Measurements from ENCODE around the gene SMCP. TPM values are rescaled to one million over a fixed set of nuclear protein-coding genes. Genes with fewer than 3 reads are reported as not detected.

Gene SMCP
- total and polyA plus RNA-seq, 5 donors, result not detected

DNA sequence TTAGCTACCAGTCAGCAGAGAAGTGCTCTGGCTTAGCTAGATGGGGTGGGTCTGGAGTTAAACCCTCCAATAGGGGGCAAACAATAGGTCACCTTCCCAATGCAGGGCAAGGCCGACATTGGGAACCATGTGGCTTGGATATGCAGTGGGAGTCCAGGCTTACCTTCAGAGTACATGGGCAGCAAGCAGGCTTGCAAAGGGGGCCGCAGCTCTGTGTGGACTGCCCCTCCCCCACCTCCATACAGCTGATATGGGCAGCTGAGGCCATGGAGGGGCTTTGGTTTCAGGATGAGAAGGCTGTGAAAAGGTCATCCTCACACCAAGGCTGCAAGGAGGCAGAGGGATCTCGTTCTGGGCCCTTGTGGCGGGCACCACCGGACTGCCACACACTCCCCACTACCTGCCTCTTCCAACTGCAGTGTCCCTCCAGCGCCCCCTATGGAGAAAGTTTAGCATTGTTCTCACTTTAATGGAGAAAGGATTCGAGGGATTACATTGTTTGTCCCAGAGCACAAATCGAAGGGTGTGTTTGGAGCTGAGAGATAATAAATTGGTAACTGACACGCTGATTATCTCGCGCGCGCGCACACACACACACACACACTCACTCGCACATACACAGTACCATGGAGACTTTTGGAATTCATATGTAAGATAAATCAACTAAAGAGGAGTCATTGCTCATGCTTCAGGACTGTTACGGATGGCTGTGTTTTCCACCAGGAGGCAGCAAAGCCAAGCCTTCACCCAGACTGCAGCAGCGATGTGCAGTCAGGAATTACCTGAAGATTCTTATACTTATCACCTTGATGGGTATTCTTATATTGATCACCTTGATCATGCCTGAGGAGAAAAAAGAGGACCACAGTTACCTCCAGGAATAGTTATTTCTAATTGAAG, 7.0 kb upstream of the SMCP start:
- Histone ChIP-seq H3K9me3 (ENCODE audit: control insufficient read depth, low read length) (no peaks in the 10 kb centered on the region), H3K27ac (ENCODE audit: low read length) (no peak overlapping the region), H3K4me3 (ENCODE audit: low read length) (no peak overlapping the region), H3K27me3 (ENCODE audit: control insufficient read depth, insufficient read depth) (no peaks in the 10 kb centered on the region), H3K4me1 (ENCODE audit: control insufficient read depth, insufficient read depth, low read length) (no peaks in the 10 kb centered on the region)
- DNase-seq, result no peak
- 44% methylated on average over 17 of the region's 17 CpGs for WGBS
- intact Hi-C loops (cut with DNase I), result loop anchor here in 2 of 4 donors (5.0 to 10.0 kb wide), 2 partner anchors 351 to 354 kb away; no protein-coding TSS in a partner anchor
- no peak for ATAC-seq

- no peak for ATAC-seq
Observed at GRCh38 chr1:152871731-152872126, 6.4 kb upstream of the SMCP start.

GRCh38 chr1:152873495-152873894, 4.6 kb upstream of the SMCP start:
- Histone ChIP-seq H3K4me1 (ENCODE audit: control insufficient read depth, insufficient read depth, low read length) (no peaks in the 10 kb centered on the region), H3K27ac (ENCODE audit: low read length) (no peak overlapping the region), H3K9me3 (ENCODE audit: control insufficient read depth, low read length) (no peaks in the 10 kb centered on the region), H3K27me3 (ENCODE audit: control insufficient read depth, insufficient read depth) (no peaks in the 10 kb centered on the region), H3K4me3 (ENCODE audit: low read length) (no peak overlapping the region)
- no peak for ATAC-seq
- DNase-seq, result no peak
- intact Hi-C loops (cut with DNase I), result loop anchor here in 2 of 4 donors (5.0 to 10.0 kb wide), 2 partner anchors 349 to 351 kb away; no protein-coding TSS in a partner anchor

More at GRCh38 chr1:152871731-152872126, 6.4 kb upstream of the SMCP start:
- H3K4me3 ChIP-seq (ENCODE audit: low read length), result no peak overlapping the region
- intact Hi-C loops (cut with DNase I), result loop anchor here in 2 of 4 donors (5.0 to 10.0 kb wide), 2 partner anchors 351 to 353 kb away; no protein-coding TSS in a partner anchor
- H3K27me3 ChIP-seq (ENCODE audit: control insufficient read depth, insufficient read depth), result no peaks in the 10 kb centered on the region
- 88% methylated on average over 6 of the region's 6 CpGs for WGBS
- DNase-seq, result no peak
- H3K27ac ChIP-seq (ENCODE audit: low read length), result no peak overlapping the region
- no peaks in the 10 kb centered on the region for H3K4me1 ChIP-seq (ENCODE audit: control insufficient read depth, insufficient read depth, low read length)
- H3K9me3 ChIP-seq (ENCODE audit: control insufficient read depth, low read length), result no peaks in the 10 kb centered on the region

DNA sequence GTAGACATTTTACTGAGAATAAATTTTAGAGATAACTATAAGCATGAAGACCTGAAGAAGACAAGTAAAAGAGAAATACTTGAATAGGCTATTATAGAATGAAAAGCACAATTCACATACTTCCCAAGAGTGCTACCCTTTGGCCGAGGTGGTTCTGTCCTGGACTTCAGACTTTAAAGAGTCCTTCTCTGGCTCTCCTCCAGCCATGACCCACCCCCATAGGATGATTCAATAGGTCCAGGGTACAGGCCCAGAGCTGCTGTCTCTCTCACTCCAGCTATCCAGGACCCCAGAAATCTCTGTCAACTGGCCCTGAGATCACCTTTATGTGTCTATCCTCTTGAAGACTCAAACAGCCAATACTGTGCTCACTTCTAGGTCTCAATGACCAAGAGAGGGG, 1.3 kb upstream of the SMCP start:
- intact Hi-C loops (cut with DNase I), result loop anchor here in 1 of 4 donors (10.0 kb wide), 1 partner anchor 348 kb away; no protein-coding TSS in a partner anchor

GRCh38 chr1:152879559-152880198, 1.6 kb downstream of the SMCP start:
- H3K27ac ChIP-seq (ENCODE audit: low read length), result no peak overlapping the region
- no peaks in the 10 kb centered on the region for H3K9me3 ChIP-seq (ENCODE audit: control insufficient read depth, low read length)
- ATAC-seq, result no peak
- intact Hi-C loops (cut with DNase I), result loop anchor here in 1 of 4 donors (10.0 kb wide), 1 partner anchor 345 kb away; no protein-coding TSS in a partner anchor
- no peak overlapping the region for H3K4me3 ChIP-seq (ENCODE audit: low read length)
- H3K4me1 ChIP-seq (ENCODE audit: control insufficient read depth, insufficient read depth, low read length), result no peaks in the 10 kb centered on the region
- H3K27me3 ChIP-seq (ENCODE audit: control insufficient read depth, insufficient read depth), result no peaks in the 10 kb centered on the region
- DNase-seq, result no peak

More for the DNA sequence above, 1.3 kb upstream of the SMCP start:
- Histone ChIP-seq H3K27ac (ENCODE audit: low read length) (no peak overlapping the region), H3K27me3 (ENCODE audit: control insufficient read depth, insufficient read depth) (no peaks in the 10 kb centered on the region), H3K4me3 (ENCODE audit: low read length) (no peak overlapping the region), H3K9me3 (ENCODE audit: control insufficient read depth, low read length) (no peaks in the 10 kb centered on the region), H3K4me1 (ENCODE audit: control insufficient read depth, insufficient read depth, low read length) (no peaks in the 10 kb centered on the region)
- no peak for DNase-seq
- WGBS, result 74% methylated on average over 1 of the region's 1 CpG
- no peak for ATAC-seq

GRCh38 chr1:152880316-152880715, 2.2 kb downstream of the SMCP start:
- no peaks in the 10 kb centered on the region for H3K27me3 ChIP-seq (ENCODE audit: control insufficient read depth, insufficient read depth)
- intact Hi-C loops (cut with DNase I), result no loop called here
- no peak overlapping the region for H3K27ac ChIP-seq (ENCODE audit: low read length)
- DNase-seq (no peak), ATAC-seq (no peak)
- no peaks in the 10 kb centered on the region for H3K4me1 ChIP-seq (ENCODE audit: control insufficient read depth, insufficient read depth, low read length)
- H3K9me3 ChIP-seq (ENCODE audit: control insufficient read depth, low read length), result no peaks in the 10 kb centered on the region
- H3K4me3 ChIP-seq (ENCODE audit: low read length), result no peak overlapping the region
- 72% methylated on average over 4 of the region's 4 CpGs for WGBS

DNA sequence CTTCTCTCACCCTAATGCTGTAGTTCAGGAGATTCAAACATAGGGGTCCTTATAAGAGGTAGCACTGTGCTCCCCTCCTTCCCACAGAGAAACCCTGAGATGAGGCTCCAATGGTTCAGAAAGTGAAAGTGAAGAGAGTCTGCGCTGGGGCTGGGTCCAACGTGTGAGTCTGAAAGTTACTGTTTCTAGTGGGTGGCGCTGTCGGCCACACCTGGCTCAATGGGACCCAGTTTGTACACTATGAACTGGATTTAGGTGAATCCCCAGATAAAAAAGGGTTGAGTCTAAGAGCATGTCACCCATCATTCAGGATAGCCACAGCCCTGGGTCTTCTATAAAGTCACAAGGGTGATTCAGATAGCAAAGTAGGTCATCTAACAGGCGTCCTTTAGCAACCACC, 2.8 kb downstream of the SMCP start:
- Histone ChIP-seq H3K27ac (ENCODE audit: low read length) (no peak overlapping the region), H3K4me1 (ENCODE audit: control insufficient read depth, insufficient read depth, low read length) (no peaks in the 10 kb centered on the region), H3K4me3 (ENCODE audit: low read length) (no peak overlapping the region), H3K27me3 (ENCODE audit: control insufficient read depth, insufficient read depth) (no peaks in the 10 kb centered on the region), H3K9me3 (ENCODE audit: control insufficient read depth, low read length) (no peaks in the 10 kb centered on the region)
- 79% methylated on average over 5 of the region's 5 CpGs for WGBS
- ATAC-seq (no peak), DNase-seq (no peak)
- intact Hi-C loops (cut with DNase I), result no loop called here

DNA sequence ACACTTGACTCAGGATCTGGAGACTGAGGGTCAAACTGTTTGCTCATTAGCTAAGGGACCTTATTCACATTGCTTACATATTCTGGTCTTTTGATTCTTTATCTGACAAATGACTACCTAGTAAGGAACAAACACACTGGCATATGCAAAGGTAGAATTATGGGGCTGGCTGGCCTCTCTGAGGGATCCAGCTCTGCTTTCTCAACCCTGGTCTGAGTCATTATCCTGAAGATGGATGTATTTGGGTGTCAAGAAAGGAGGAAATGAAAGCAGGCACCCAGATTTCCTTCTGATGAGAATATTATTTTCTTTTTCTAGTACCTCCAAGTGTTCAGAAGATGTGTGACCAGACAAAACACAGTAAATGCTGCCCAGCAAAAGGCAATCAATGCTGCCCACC, 6.0 kb downstream of the SMCP start:
- H3K27me3 ChIP-seq (ENCODE audit: control insufficient read depth, insufficient read depth), result no peaks in the 10 kb centered on the region
- intact Hi-C loops (cut with DNase I), result no loop called here
- no peak overlapping the region for H3K4me3 ChIP-seq (ENCODE audit: low read length)
- DNase-seq (no peak), ATAC-seq (no peak)
- no peaks in the 10 kb centered on the region for H3K4me1 ChIP-seq (ENCODE audit: control insufficient read depth, insufficient read depth, low read length)
- no peaks in the 10 kb centered on the region for H3K9me3 ChIP-seq (ENCODE audit: control insufficient read depth, low read length)
- no peak overlapping the region for H3K27ac ChIP-seq (ENCODE audit: low read length)

- no peak overlapping the region for H3K4me3 ChIP-seq (ENCODE audit: low read length)
- ATAC-seq, result no peak
- intact Hi-C loops (cut with DNase I), result no loop called here
- 98% methylated on average over 1 of the region's 1 CpG for WGBS
- H3K4me1 ChIP-seq (ENCODE audit: control insufficient read depth, insufficient read depth, low read length), result no peaks in the 10 kb centered on the region
- H3K27me3 ChIP-seq (ENCODE audit: control insufficient read depth, insufficient read depth), result no peaks in the 10 kb centered on the region
- no peak for DNase-seq
- no peaks in the 10 kb centered on the region for H3K9me3 ChIP-seq (ENCODE audit: control insufficient read depth, low read length)
- no peak overlapping the region for H3K27ac ChIP-seq (ENCODE audit: low read length)
Observed at GRCh38 chr1:152884506-152884905, 6.4 kb downstream of the SMCP start.

DNA sequence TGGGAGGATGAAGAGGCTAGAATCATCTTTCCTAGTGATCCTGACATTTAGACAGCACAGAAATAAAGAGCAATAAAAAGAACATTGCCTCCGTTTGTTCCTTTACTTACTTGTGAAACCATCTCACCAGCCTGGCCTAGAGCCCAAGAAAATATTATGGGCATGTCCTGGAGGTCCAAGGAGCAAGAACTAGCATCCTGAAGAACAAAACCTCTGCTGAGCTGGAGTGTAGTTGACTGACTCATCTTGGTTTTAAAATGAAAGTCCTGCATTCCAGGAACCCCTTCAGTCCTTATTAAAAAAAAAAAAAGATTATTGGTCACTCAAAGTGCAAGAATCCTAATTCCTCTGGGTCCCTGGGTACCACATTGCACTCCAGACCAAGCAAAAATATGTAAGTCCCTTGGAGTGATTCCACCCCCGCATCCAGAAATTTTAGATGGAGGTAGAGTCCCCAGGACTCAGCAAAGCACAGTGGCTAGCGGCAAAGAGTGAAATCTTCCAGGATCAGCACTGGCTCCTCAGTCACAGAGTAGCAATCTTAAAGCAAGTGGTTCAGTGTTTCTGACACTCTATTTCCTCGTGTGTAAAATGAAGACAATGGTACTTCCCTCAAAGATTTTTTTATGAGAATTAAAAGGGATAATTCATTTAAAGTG, 7.0 kb downstream of the SMCP start:
- Histone ChIP-seq H3K9me3 (ENCODE audit: control insufficient read depth, low read length) (no peaks in the 10 kb centered on the region), H3K4me3 (ENCODE audit: low read length) (no peak overlapping the region), H3K27me3 (ENCODE audit: control insufficient read depth, insufficient read depth) (no peaks in the 10 kb centered on the region), H3K27ac (ENCODE audit: low read length) (no peak overlapping the region), H3K4me1 (ENCODE audit: control insufficient read depth, insufficient read depth, low read length) (no peaks in the 10 kb centered on the region)
- intact Hi-C loops (cut with DNase I), result no loop called here
- no peak for DNase-seq
- no peak for ATAC-seq
- 65% methylated on average over 4 of the region's 4 CpGs for WGBS

DNA sequence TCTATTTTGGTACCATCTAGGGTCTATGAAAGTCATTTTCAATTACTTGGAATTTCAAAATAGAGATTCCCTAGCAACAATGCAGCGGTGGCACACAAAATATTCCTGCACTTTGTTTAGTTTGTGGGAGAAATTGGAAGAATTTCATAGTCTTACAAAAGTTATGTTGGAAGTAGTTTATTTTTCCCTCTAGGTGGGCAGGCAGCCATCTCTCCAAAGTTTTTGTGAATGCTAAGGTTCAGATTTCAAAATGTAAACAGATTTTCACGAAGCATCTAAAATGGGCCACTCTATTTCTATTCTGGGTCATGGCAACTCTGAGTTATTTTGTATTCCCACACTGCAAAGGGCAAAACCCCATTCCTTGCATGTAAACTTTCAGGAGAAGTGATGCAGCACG, 8.0 kb downstream of the SMCP start:
- WGBS, result 43% methylated on average over 3 of the region's 3 CpGs
- intact Hi-C loops (cut with DNase I), result no loop called here
- H3K27ac ChIP-seq (ENCODE audit: low read length), result no peak overlapping the region
- no peaks in the 10 kb centered on the region for H3K4me1 ChIP-seq (ENCODE audit: control insufficient read depth, insufficient read depth, low read length)
- H3K27me3 ChIP-seq (ENCODE audit: control insufficient read depth, insufficient read depth), result no peaks in the 10 kb centered on the region
- H3K4me3 ChIP-seq (ENCODE audit: low read length), result no peak overlapping the region
- no peak for ATAC-seq
- no peak for DNase-seq
- H3K9me3 ChIP-seq (ENCODE audit: control insufficient read depth, low read length), result no peaks in the 10 kb centered on the region

Measured in right cardiac atrium (tissue), 5 donors.